K562 (cell line): ENCODE measurements around the gene DRAXIN. TPM values are rescaled to one million over a fixed set of nuclear protein-coding genes. Genes with fewer than 3 reads are reported as not detected.

ENCODE experiments used
- HDAC1 ChIP-seq, 2 experiments: fragments of 450-650 bp; IDR thresholded peaks; 2 replicates each; pipeline ENCODE4 v1.6.1; 2016 to 2017; ENCODE audit warnings: inconsistent platforms in 1 of 2, mild to moderate bottlenecking in 1 of 2, moderate library complexity in 1 of 2
- HDAC3 ChIP-seq: fragments of 450-650 bp; IDR thresholded peaks from 2 replicates; pipeline ENCODE4 v1.6.1; 2018; ENCODE audit warnings: borderline replicate concordance, mild to moderate bottlenecking, moderate library complexity; ENCODE audit not compliant: partially characterized antibody
- HOMEZ ChIP-seq: fragments of 250-450 bp; sonication (Bioruptor Pico); IDR thresholded peaks from 2 replicates; pipeline ENCODE4 v1.4.0; 2020; ENCODE audit warnings: mild to moderate bottlenecking, moderate library complexity
- NBN ChIP-seq: fragments of 450-650 bp; IDR thresholded peaks from 2 replicates; pipeline ENCODE4 v1.6.1; 2016; ENCODE audit warnings: low read depth, mild to moderate bottlenecking
- PCBP1 ChIP-seq: fragments of 200-400 bp; formaldehyde crosslinking; IDR thresholded peaks from 2 replicates; pipeline ENCODE4 v1.6.1; 2018; ENCODE audit warnings: mild to moderate bottlenecking, low read depth, low read length; ENCODE audit not compliant: poor library complexity, severe bottlenecking
- RNF2 ChIP-seq: sonication (generic); IDR thresholded peaks from 2 replicates; pipeline ENCODE4 v1.6.1; 2016
- TBP ChIP-seq: optimal IDR thresholded peaks from 2 replicates; pipeline ENCODE3; 2011; ENCODE audit warnings: low read depth, low read length, improper control_type of control experiment
- ZNF121 ChIP-seq: sonication (generic); formaldehyde crosslinking; conservative IDR thresholded peaks from 2 replicates; pipeline ENCODE4 v1.8.0; 2022; ENCODE audit warnings: missing genetic modification reagents
- ZNF282 ChIP-seq: sonication (generic); formaldehyde crosslinking; IDR thresholded peaks from 2 replicates; pipeline ENCODE4 v1.8.1; 2023; ENCODE audit warnings: missing genetic modification reagents
- polyA plus RNA-seq, 8 experiments: library from polyadenylated mRNA; depleted of rRNA in 4 of 8; stranded (reverse) in 5 of 8; unstranded in 3 of 8; fragments of >200 nt; fragmentation: Nextera tagmentation in 2 of 8; fragmentation: Illumina TruSeq in 1 of 8; extraction: Ambion mirVana in 2 of 8; extraction: Trizol in 1 of 8; gene quantifications; 2 replicates each; pipeline versions ENCODE4 v1.2.1 to v1.2.3, GENCODE V29; 2011 to 2014; ENCODE audit warnings: inconsistent platforms in 1 of 8, missing spikeins in 1 of 8
- total RNA-seq, 7 experiments: library from RNA; depleted of rRNA in 6 of 7; stranded (reverse); fragments of >200 nt in 6 of 7; fragmentation: Illumina TruSeq in 2 of 7; extraction: Trizol in 2 of 7; gene quantifications; 2 replicates each; pipeline versions ENCODE4 v1.2.1 to v1.2.3, GENCODE V29; 2011 to 2021; ENCODE audit warnings: low replicate concordance in 1 of 7
- TF ChIP-seq, protein P1 (sequence below), 3 experiments: fragments of 200-800 bp in 1 of 3; fragments of 250-450 bp in 1 of 3; fragments of 450-650 bp in 1 of 3; sonication (Bioruptor Pico) in 1 of 3; sonication (Bioruptor generic) in 1 of 3; formaldehyde crosslinking in 1 of 3; IDR thresholded peaks; 2 replicates each; pipeline versions ENCODE4 v1.6.1 to v1.8.0; 2016 to 2022; ENCODE audit warnings: mild to moderate bottlenecking in 2 of 3, missing genetic modification characterization in 2 of 3, missing compliant biosample characterization in 1 of 3, moderate library complexity in 1 of 3
- TF ChIP-seq, protein P2 (sequence below): sonication (generic); formaldehyde crosslinking; IDR thresholded peaks from 2 replicates; pipeline ENCODE4 v1.8.0; 2022; ENCODE audit warnings: mild to moderate bottlenecking, missing genetic modification reagents, borderline replicate concordance

The DRAXIN gene
- total and polyA plus RNA-seq, 9 of the 15 experiments (the other 6 are each of a cell fraction or from before 2014, with no cell fraction given): 0.01 to 0.04 (median 0.01) TPM; not detected in 6

GRCh38 chr1:11740258-11741192 lies 49.0 kb downstream of the DRAXIN start (continued):
- TF ChIP-seq, protein P1, sequence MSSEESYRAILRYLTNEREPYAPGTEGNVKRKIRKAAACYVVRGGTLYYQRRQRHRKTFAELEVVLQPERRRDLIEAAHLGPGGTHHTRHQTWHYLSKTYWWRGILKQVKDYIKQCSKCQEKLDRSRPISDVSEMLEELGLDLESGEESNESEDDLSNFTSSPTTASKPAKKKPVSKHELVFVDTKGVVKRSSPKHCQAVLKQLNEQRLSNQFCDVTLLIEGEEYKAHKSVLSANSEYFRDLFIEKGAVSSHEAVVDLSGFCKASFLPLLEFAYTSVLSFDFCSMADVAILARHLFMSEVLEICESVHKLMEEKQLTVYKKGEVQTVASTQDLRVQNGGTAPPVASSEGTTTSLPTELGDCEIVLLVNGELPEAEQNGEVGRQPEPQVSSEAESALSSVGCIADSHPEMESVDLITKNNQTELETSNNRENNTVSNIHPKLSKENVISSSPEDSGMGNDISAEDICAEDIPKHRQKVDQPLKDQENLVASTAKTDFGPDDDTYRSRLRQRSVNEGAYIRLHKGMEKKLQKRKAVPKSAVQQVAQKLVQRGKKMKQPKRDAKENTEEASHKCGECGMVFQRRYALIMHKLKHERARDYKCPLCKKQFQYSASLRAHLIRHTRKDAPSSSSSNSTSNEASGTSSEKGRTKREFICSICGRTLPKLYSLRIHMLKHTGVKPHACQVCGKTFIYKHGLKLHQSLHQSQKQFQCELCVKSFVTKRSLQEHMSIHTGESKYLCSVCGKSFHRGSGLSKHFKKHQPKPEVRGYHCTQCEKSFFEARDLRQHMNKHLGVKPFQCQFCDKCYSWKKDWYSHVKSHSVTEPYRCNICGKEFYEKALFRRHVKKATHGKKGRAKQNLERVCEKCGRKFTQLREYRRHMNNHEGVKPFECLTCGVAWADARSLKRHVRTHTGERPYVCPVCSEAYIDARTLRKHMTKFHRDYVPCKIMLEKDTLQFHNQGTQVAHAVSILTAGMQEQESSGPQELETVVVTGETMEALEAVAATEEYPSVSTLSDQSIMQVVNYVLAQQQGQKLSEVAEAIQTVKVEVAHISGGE (CRISPR knock-in tag; IDR thresholded peaks at IDR 0.05): peak in 1 of 3 experiments; percentile 61; a peak in 1 of 6 replicates
- TF ChIP-seq HDAC3 (no peak), TBP (peak; percentile 16), HDAC1 (IDR thresholded peaks at IDR 0.05) (peak in 1 of 2 experiments; percentile 50; a peak in 2 of 4 replicates), RNF2 (peak; percentile 94; the same call in 1 of the 2 replicates), NBN (peak; percentile 43; the same call in 1 of the 2 replicates), PCBP1 (no peak), ZNF282 (CRISPR knock-in tag) (no peak), HOMEZ (CRISPR knock-in tag) (no peak), ZNF121 (CRISPR knock-in tag) (no peak)
- TF ChIP-seq, protein P2, sequence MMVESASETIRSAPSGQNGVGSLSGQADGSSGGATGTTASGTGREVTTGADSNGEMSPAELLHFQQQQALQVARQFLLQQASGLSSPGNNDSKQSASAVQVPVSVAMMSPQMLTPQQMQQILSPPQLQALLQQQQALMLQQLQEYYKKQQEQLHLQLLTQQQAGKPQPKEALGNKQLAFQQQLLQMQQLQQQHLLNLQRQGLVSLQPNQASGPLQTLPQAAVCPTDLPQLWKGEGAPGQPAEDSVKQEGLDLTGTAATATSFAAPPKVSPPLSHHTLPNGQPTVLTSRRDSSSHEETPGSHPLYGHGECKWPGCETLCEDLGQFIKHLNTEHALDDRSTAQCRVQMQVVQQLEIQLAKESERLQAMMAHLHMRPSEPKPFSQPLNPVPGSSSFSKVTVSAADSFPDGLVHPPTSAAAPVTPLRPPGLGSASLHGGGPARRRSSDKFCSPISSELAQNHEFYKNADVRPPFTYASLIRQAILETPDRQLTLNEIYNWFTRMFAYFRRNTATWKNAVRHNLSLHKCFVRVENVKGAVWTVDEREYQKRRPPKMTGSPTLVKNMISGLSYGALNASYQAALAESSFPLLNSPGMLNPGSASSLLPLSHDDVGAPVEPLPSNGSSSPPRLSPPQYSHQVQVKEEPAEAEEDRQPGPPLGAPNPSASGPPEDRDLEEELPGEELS (CRISPR knock-in tag): no peak
